PC-3 (cell line): ENCODE results near the gene SF3B2. TPM values are rescaled to one million over a fixed set of nuclear protein-coding genes. Genes with fewer than 3 reads are reported as not detected.
A peak's percentile ranks its signal among the peaks of the same experiment; 100 is the strongest.

Experiments
- ATAC-seq: fragments of 200-7000 bp; cut with Tn5 transposase; 2 replicates; pipeline ENCODE4 v1.9.1; 2020; ENCODE audit warnings: mild to moderate bottlenecking, moderate library complexity
- BruUV-seq: library from RNA; stranded (reverse); fragments of 400-500 nt; replicated peaks from 2 replicates; lab custom pipeline; 2021; lab: Mats Ljungman, UMichigan
- CTCF ChIA-PET: fragments of 300-600 bp; sonication (Branson Sonifier 250); formaldehyde crosslinking; loops from one replicate; lab custom pipeline; 2022; ENCODE audit warnings: antibody characterized with exemption; lab: Charles Lee
- POLR2A ChIA-PET: fragments of 300-600 bp; sonication (Branson Sonifier 250); formaldehyde crosslinking; loops from one replicate; lab custom pipeline; 2022; ENCODE audit warnings: antibody characterized with exemption; ENCODE audit not compliant: unreplicated experiment; lab: Charles Lee
- DNase-seq: peaks from one replicate; pipeline ENCODE4 v3.0.0-alpha.2; 2015
- H2AFZ ChIP-seq: fragments of 300-600 bp; sonication (generic); 2 replicates; pipeline ENCODE4 v1.6.0; 2016; ENCODE audit warnings: antibody characterized with exemption, low read length
- H3F3A ChIP-seq: fragments of 300-600 bp; sonication (generic); one replicate; pipeline ENCODE4 v1.6.0; 2017; ENCODE audit warnings: antibody characterized with exemption, low read length, control low read depth, mild to moderate bottlenecking; ENCODE audit not compliant: unreplicated experiment
- H3K27ac ChIP-seq: fragments of 300-600 bp; sonication (generic); 2 replicates; pipeline ENCODE4 v1.5.1; 2016; ENCODE audit warnings: mild to moderate bottlenecking, low read length
- H3K27me3 ChIP-seq: fragments of 300-600 bp; sonication (generic); 2 replicates; pipeline ENCODE4 v1.6.1; 2016; ENCODE audit warnings: low read length, mixed read lengths
- H3K36me3 ChIP-seq: fragments of 300-600 bp; sonication (generic); 2 replicates; pipeline ENCODE4 v1.6.1; 2016; ENCODE audit warnings: low read depth, mixed run types, low read length, mixed read lengths
- H3K4me1 ChIP-seq: fragments of 300-600 bp; sonication (generic); 2 replicates; pipeline ENCODE4 v1.5.1; 2016; ENCODE audit warnings: low read length; ENCODE audit not compliant: insufficient read depth
- H3K4me2 ChIP-seq: fragments of 300-600 bp; sonication (generic); 2 replicates; pipeline ENCODE4 v1.6.0; 2016; ENCODE audit warnings: low read length
- H3K4me3 ChIP-seq: fragments of 300-600 bp; sonication (generic); 2 replicates; pipeline ENCODE4 v1.5.1; 2016; ENCODE audit warnings: mild to moderate bottlenecking, low read length, mixed read lengths
- H3K79me2 ChIP-seq: fragments of 300-600 bp; sonication (generic); 2 replicates; pipeline ENCODE4 v1.6.1; 2017; ENCODE audit warnings: low read length, mixed read lengths
- H3K9ac ChIP-seq: fragments of 300-600 bp; sonication (generic); 2 replicates; pipeline ENCODE4 v1.6.0; 2016; ENCODE audit warnings: mild to moderate bottlenecking, low read length
- H3K9me2 ChIP-seq: fragments of 300-600 bp; sonication (generic); replicated peaks from 2 replicates; pipeline ENCODE4 v1.6.1; 2016; ENCODE audit warnings: mixed run types, low read length, mixed read lengths
- H3K9me3 ChIP-seq: fragments of 300-600 bp; sonication (generic); 2 replicates; pipeline ENCODE4 v1.6.1; 2016; ENCODE audit warnings: low read length, mixed read lengths
- H4K20me1 ChIP-seq: fragments of 300-600 bp; sonication (generic); 2 replicates; pipeline ENCODE4 v1.6.1; 2016; ENCODE audit warnings: low read length, mixed read lengths
- CTCF ChIP-seq: fragments of 300-600 bp; sonication (generic); conservative IDR thresholded peaks from 2 replicates; pipeline ENCODE4 v1.5.1; 2017; ENCODE audit warnings: antibody characterized with exemption, low read depth, mild to moderate bottlenecking, low read length
- EZH2 ChIP-seq: fragments of 300-600 bp; sonication (generic); IDR thresholded peaks from one replicate; pipeline ENCODE4 v1.6.1; 2017; ENCODE audit warnings: antibody characterized with exemption, mild to moderate bottlenecking, low read length; ENCODE audit not compliant: unreplicated experiment
- EZH2phosphoT487 ChIP-seq: fragments of 300-600 bp; sonication (generic); IDR thresholded peaks from 2 replicates; pipeline ENCODE4 v1.6.1; 2018; ENCODE audit warnings: mild to moderate bottlenecking, antibody characterized with exemption, low read length, borderline replicate concordance
- intact Hi-C: fragments of 100-400 bp; cut with micrococcal nuclease; formaldehyde crosslinking; loops from 2 replicates; pipeline ENCODE4 v1.9.0; 2023
- total RNA-seq: library from RNA; depleted of rRNA; stranded (reverse); fragments of >200 nt; gene quantifications from 2 replicates; pipeline ENCODE4 v1.2.3, GENCODE V29; 2014

SF3B2 gene
- total RNA-seq, 1 experiment from 2014 or later: 241 TPM

DNA sequence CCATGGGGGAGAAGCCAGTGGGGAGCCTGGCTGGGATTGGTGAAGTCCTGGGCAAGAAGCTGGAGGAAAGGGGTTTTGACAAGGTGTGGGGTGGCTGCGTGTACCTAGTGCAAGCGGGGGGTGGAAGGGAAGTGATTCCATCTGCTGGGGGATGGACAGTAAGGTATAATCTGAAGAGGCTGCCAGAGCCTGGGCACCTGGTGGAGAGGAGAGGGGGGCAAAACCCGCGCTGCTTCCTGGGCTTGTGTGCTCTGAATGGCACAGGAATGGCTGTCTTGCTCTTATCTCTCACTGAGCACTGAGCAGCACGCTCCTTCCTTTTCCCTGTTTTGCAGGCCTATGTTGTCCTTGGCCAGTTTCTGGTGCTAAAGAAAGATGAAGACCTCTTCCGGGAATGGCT lies 48.9 kb upstream of the SF3B2 start:
- H3K4me2 ChIP-seq: peak overlapping the region; percentile 87
- no peaks in the 10 kb centered on the region for H4K20me1 ChIP-seq
- ChIA-PET POLR2A (interaction anchor here (0.8 kb wide), 1 partner anchor 8 kb away, joined by 3 read pairs; no protein-coding TSS in a partner anchor), CTCF (no interaction called here)
- TF ChIP-seq EZH2phosphoT487 (no peak), EZH2 (no peak)
- H3K27me3 ChIP-seq: no peaks in the 10 kb centered on the region
- no peak for DNase-seq
- peaks cover 9% of the 10 kb centered on the region for H3F3A ChIP-seq
- peak overlapping the region; percentile 85 for H3K4me3 ChIP-seq
- H3K9me2 ChIP-seq: no peaks in the 10 kb centered on the region
- peaks cover 56% of the 10 kb centered on the region for H3K79me2 ChIP-seq
- intact Hi-C loops: loop anchor here (2.0 kb wide), 2 partner anchors 42 to 50 kb away; partner anchors contain the start of gene SF3B2
- H3K9me3 ChIP-seq: no peaks in the 10 kb centered on the region
- H3K27ac ChIP-seq: no peak overlapping the region
- H3K4me1 ChIP-seq: peaks cover 17% of the 10 kb centered on the region
- H2AFZ ChIP-seq: no peak overlapping the region
- BruUV-seq: no TSS peak
- H3K36me3 ChIP-seq: peaks cover 37% of the 10 kb centered on the region
- ATAC-seq: no peak
- H3K9ac ChIP-seq: peak overlapping the region; percentile 91

DNA sequence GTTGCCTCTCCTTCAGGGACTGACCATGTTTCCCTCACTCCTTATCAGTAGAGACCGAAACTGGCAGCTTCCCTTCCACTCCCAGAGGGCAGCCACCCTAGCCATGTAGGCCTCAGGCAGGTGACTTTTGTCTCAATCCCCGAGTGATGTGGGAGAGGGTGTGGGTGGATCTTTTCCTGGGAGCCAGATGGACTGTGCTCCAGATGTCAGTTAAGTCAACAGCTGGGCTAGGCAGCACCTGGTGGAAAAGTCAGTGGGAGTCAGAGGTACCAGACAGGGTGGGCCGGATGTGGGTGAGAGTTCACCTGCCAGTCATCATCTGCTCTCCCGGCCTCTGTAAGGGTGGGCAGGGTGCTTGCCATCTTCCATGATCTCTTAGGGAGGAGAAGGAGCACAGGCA lies 48.0 kb upstream of the SF3B2 start:
- Histone ChIP-seq H3K36me3 (peaks cover 28% of the 10 kb centered on the region), H3K79me2 (peaks cover 47% of the 10 kb centered on the region), H3K9me3 (no peaks in the 10 kb centered on the region), H3K27ac (no peak overlapping the region), H2AFZ (no peak overlapping the region), H3F3A (peaks cover 9% of the 10 kb centered on the region), H3K4me1 (peaks cover 23% of the 10 kb centered on the region), H3K4me2 (no peak overlapping the region), H3K9ac (no peak overlapping the region), H3K27me3 (no peaks in the 10 kb centered on the region), H4K20me1 (no peaks in the 10 kb centered on the region), H3K9me2 (no peaks in the 10 kb centered on the region), H3K4me3 (no peak overlapping the region)
- CTCF ChIA-PET: no interaction called here
- POLR2A ChIA-PET: no interaction called here
- ATAC-seq (no peak), DNase-seq (no peak)
- TF ChIP-seq CTCF (no peak), EZH2 (no peak), EZH2phosphoT487 (no peak)
- intact Hi-C loops: no loop called here
- no TSS peak for BruUV-seq

DNA sequence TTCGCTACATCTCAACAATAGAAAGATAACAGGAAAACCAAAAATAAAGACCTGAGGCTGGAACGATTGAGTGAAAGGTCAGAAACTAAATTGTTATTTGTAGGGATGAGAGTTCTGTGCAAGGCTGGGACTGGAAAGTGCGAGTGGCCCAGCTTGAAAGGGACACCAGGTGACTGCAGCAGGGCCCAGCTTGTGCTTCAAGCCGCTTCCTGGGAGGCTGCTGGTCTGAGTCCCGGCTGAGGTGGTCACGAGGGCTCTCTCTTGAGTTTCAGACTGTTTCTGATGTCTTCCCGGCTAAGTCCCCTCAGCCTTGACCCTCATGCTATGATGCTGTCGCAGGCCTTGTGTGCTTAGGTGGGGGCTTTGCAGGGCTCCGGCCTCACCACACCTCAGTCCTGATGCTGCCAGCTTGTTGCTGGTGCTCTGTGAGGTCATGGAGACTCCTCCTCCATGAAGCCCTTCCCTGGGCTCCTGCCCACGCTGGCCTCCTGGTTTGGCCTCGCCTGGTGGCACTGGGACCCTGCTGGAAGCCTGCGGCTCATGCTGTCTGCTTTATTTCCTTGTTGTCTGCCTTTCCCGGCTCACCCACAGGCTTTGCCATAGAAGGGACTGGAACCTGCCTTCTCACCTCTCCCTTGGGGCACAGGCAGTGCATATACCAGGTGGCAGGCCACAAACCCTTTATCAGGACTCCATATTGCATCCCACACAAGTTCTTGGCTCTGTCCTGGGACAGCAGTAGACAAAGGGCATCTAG lies 45.9 kb upstream of the SF3B2 start:
- Histone ChIP-seq H3K27ac (no peak overlapping the region), H3K79me2 (peaks cover 27% of the 10 kb centered on the region), H4K20me1 (no peaks in the 10 kb centered on the region), H3K4me1 (peaks cover 20% of the 10 kb centered on the region), H3F3A (peaks cover 9% of the 10 kb centered on the region), H3K4me3 (no peak overlapping the region), H3K9me2 (no peaks in the 10 kb centered on the region), H3K4me2 (no peak overlapping the region), H3K27me3 (no peaks in the 10 kb centered on the region), H2AFZ (no peak overlapping the region), H3K9ac (no peak overlapping the region), H3K9me3 (no peaks in the 10 kb centered on the region), H3K36me3 (peaks cover 15% of the 10 kb centered on the region; the same call in 1 of the 2 replicates)
- intact Hi-C loops: no loop called here
- DNase-seq: no peak
- ChIA-PET CTCF (no interaction called here), POLR2A (no interaction called here)
- no TSS peak for BruUV-seq
- TF ChIP-seq EZH2phosphoT487 (no peak), EZH2 (no peak), CTCF (no peak)
- no peak for ATAC-seq
